NCI-H2196 treated with DMSO at 0.1 percent for 48 hours (cell line): Measurements from ENCODE around the gene TXNRD1.

Source experiments
- DNase-seq: peaks from one replicate; lab custom pipeline; 2025; ENCODE audit not compliant: unreplicated experiment; lab: John Stamatoyannopoulos, UW

Gene TXNRD1

DNA sequence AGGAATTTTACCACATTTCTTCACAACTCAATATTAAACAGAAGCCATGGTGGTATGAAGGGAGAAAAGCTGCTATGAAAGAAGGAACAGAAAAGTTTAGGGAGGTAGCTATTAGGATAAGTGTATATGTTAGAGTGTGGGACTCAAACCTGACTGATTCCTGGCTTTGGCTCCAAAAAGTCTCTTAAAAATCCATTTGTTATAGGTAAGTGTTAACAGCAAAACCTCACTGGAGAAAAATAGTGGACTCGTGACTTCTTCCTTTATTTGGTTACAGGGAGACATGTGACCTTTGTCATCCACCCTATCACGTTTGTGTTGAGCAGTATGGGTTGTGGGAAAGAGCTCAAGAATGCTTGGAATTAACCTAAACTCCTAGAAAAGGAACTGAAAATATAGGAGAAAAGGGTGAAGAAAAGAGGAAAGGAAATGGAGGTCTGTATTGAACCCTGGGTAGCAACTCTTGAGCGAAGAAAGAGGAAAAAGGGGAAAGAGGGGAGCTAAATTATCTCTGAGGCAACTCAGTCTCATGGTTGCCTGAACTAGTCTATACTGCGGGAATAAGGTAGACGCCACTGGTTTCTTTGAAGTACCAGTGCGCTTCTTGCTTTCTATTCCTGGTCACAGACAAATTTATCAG is 84.4 kb downstream of the TXNRD1 start:
- DNase-seq = no peak

DNA sequence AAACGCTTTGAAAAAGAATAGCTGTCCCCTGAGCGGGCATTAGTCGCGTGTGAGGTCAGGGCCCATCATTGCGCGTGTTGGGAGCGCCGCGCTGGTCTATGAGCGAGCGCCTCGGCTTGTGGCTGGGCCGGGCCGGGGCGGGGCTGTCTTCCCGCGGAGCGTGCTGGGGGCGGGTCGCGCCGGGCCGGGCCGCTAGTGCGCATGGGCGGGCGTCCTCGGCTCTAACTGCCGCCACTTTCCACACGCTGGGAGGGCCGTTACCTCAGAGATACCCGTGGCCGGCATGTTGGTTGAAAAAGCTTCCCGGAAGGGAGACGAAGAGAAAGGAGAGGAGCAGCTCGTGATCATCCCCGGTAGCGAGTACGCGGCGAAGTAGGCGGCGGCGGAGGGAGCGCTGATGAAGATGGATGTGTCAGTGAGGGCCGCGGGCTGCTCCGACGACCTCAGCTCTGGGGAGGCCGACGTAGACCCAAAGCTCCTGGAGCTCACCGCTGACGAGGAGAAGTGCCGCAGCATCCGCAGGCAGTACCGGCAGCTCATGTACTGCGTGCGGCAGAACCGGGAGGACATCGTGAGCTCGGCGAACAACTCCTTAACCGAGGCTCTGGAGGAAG is 88.1 kb downstream of the TXNRD1 start, which contains the start of gene EID3:
Gene EID3, plus strand, starts transcription at position 202 of the 614 bp plus-strand sequence. Its CDS starts 196 bp downstream, at position 398.
- no peak for DNase-seq

DNA sequence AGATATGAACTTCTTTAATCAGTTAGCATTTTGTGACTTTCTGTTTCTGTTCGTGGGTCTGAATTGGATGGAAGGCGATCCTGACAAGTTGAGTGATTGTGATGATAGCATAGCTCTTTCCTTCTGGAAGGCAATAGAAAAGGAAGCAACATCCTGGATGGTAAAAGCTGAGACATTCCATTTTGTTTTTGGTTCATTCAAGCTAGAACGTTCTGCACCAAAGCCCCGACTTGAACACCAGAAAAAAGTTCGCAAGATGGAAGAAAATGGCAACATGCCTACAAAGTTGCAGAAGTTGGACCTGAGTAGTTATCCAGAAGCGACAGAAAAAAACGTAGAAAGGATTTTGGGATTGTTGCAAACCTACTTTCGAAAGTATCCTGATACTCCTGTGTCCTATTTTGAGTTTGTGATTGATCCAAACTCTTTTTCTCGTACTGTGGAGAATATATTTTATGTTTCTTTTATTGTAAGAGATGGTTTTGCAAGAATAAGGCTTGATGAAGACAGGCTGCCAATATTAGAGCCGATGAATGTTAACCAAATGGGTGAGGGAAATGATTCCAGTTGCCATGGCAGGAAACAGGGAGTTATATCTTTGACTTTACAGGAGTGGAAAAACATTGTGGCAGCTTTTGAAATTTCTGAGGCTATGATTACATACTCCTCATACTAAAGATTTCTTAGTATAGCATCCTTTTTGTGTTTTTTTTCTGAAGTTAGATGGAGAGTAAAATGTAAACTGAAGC is 88.9 kb downstream of the TXNRD1 start:
- DNase-seq = no peak

DNA sequence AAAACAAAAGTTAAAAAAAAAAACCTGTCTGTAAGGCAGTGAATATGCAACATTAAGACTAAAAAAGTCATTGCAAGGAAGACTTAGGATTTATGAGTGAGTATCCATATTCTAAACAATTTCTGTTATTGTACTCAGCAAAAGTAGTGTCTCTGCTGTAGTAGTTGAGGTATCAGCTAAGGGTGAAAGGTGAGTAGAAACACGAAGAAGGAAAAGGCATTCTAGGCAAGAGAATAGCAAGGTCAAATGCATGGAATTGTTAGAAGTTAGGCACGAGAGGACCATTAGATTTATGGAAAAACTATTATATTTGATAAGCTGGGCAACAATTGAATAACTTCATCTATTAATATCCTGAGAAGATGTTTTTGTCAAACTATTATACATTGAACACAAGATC is 89.8 kb downstream of the TXNRD1 start:
- no peak for DNase-seq

DNA sequence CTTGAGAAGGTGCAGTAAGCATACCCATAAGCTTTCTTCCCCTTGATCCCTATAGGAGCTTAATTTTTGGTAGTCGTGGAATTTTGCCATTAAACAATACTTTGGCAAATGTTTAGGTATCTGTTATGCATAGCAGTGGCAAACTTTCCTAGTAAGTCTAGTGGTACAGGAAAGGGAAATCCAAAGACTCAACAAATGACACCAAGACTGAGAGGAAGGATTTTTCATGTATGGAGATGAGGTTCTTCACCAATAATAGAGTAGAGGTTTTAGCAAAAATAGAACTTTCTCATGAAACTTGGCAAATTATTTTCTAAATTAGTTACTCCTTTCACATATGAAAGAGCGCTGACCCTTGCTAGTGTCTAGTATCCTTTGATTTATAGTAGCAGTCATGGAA is 90.8 kb downstream of the TXNRD1 start:
- no peak for DNase-seq

DNA sequence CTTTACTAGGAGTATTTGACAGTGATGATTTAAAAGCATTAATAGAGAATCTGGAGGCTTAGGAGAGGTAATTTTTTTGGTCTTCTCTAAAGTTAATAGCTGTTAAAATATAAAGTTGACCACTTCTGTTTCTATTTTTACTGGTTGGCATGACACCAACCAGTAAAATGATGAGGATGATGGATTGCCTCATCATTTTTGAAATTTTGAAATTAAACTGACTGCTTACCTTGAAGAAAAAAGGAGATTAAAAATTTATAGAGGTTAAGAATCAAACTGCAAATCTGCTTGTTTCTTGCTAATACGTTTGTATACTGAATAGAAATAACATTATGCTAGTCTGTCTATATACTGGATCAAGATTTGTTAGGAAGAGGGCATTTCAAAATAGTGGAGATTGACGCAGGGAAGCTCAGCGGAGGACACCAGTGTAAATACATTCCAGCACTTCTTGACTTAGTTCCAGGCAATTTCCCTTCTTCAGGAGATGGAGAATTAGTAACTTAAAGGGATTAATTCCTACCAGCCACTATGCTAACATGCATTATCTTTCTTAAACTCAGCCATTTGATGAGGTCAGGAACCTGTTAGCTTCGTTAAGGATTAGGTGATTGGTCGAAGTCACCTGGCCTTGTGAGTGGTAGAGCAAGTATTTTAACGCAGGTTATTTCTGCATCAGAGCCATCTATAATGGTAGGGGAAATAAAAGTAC is 91.5 kb downstream of the TXNRD1 start:
- no peak for DNase-seq

DNA sequence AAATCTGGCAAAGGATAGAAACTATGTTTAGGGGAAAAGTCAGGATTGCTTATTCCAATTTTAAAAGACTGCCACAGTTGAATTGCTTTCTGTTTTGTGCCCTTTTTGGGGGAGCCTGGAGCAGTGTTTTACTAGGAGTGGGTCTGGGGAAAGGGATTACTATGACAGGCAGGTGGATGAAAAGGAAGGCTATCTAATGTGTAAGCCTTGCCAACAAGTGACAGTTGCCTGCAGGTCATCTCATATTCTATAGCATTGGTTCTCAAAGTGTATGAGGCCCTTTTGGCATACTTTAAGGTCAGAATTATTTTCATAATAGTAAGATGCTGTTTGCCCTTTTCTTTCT is 92.0 kb downstream of the TXNRD1 start:
- DNase-seq = no peak

DNA sequence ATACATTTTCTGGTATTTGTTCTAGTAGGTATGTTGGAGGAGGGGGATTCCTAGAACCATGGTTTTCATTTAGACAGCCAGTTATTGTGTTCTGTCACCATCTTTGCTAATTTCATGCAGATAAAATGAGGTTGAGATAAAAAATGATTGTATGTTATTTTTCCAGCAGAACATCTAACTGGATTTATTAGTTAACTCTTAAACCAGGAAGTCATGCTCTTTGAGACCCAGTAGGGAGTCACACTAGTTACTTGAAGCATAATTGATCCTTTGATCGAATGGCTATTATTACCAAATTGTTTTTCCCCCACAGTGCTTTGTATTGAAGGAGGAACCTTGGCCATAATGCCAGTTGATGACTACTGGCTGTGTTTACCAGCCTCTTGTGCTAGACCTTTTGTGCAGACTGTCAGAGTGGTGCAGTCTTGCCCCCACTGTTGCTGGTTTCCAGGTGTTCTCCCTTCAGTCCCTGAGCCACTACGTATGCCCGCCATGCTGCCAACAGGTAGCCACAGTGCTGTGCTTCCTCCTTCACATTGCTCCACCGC is 93.9 kb downstream of the TXNRD1 start:
- no peak for DNase-seq

DNA sequence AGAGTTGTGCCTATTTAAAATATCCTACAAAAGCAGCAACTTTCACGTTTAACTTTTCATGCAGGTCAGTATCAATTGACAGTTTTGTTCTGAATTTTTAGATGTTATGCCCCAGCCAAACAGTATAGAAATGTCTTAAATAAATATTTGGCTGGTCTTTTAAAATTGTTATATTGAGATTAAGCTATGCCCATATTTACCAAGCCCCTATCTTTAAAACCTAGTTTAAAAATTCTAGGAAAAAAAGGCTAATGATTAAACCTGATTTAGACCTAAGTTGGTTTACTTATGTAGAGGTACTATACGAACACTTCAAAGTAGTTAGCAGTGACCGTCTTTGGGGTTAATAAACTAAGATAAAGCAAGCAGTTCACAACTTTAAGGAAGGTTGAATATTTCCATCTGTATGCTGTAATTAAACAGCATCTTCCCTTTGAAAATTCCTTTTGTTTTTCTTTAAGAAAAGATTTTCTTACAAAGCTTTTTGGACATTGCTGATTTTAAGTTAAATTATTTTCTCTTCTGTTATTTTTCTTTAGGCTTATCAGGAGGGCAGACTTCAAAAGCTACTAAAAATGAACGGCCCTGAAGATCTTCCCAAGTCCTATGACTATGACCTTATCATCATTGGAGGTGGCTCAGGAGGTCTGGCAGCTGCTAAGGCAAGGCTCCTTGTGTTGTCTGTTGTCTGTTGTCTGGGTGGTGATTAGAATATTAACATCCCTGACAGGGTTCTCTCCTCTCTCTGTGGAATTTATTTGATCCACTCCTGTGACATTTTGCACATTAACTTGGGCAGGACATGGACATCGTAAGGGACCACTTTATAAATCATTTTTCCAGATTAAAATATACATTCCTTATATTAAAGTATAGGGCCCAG is 95.4 kb downstream of the TXNRD1 start:
- DNase-seq = no peak

DNA sequence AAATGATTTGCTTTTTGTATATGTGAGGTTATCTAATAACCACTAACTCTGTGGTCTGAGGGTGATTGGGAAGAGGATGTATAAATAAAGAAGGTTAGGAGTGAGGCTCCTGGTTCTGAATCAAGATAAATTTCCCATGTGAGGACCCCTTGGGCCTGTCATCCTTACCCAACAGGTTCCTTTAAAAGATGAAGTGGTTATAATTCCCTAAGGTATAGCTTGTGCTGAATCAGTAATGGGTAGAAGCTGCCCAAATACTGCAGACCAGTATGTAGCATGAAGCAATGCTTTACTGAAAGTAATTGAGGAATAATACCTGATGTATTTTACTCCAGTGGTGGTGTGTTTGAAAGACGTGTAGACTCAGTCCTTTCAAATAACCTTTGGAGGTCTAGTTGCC is 96.6 kb downstream of the TXNRD1 start:
- DNase-seq = no peak

DNA sequence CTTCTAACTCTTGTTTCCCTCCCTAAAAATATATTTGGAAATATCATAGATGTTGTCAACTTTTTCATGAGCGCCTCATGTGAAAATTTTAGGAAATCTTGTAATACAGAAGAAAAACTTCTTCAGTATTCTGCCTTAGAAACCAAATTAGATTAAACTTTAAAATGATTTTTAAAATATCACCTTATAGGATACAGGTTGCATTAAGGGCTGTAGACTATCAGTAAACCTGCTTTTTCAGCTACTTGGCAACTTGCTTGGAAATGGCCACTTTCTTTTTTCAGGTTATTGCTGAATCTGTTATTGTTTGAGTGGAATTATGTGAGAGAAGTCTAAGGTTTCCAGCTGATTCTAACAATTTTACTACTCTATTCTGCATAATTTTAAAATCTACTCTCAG is 97.1 kb downstream of the TXNRD1 start:
- no peak for DNase-seq

DNA sequence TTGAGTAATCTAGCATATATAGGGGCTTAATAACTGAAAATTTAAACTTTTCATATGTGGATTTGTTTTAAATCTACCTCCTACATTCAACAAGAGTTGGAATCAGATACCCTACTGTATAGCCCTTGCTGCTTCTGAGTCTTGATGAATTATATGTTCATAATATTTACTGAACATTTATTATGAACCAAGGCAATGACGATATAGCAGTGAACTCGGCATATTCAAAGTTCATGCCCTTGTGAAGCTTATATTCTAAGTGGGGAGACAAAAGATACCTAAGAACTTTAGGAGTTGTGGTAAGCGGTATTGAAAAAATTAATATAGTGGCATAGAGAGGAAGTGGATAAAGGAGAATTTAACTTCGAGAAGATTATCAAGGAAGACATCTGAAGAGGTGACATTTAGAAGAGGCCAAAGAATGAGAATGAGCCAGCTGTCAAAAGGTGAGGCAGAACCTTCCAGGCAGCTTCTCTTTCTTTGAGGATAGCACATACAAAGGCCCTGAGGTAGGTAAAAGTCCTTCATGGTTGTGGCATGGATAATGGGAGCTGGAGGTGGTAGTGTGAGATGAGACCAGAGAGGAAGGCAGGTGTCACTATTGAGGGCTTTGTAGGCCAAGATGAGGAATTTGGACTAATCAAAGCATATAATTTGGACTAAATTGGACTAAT is 98.1 kb downstream of the TXNRD1 start:
- no peak for DNase-seq

DNA sequence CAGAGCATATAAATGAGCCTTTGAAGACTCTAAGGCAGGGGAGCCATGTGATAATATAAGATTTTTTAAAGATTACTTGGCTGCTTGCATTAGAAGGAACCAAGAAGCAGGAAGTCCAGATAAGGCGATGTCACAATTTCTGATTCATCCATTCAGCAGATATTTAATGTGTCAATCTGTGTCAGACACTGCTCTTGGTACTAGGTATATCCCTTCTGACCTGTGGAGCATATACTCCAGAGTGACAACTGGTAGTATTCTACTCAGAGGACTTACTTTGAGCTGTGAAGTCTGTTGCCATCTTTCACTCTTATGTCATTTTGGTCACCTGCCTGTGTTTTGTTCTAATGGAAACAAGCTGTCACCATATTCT is 98.6 kb downstream of the TXNRD1 start:
- no peak for DNase-seq

DNA sequence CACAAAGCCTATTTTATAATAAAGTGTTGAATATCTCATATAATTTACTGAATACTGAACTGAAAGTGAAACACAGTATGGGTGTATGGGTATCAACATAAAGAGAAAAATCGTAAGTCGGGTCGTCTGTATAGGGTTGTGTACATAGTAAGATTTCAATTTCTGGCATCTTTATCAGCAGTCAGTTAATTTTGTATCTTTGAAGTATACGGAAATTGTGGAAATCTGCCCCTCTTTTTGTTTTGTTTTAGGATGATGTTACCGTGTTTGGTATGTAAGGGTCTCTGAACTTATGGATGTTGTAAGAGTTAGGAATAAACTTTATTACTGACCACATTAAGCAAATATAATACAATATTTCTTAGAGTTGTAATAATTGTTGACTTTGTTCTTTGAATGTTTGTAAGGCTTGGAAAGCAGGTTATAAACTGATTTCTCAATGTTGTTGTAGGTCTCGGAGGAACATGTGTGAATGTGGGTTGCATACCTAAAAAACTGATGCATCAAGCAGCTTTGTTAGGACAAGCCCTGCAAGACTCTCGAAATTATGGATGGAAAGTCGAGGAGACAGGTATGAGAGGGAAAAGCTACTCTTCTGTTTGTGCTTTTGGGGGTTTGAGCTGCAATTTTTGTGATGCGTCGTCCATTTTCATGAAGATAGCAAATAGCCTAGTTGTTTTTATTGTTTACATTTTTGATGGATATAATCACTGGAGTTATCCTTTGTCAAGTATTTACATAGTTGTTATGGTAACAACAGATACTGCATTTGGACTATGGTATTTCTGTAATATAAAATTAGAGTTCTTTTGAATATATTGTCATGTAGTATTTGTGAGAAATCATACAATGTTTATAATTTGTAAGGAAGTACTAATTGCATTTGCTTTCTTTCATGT is 100.0 kb downstream of the TXNRD1 start:
- DNase-seq = no peak

DNA sequence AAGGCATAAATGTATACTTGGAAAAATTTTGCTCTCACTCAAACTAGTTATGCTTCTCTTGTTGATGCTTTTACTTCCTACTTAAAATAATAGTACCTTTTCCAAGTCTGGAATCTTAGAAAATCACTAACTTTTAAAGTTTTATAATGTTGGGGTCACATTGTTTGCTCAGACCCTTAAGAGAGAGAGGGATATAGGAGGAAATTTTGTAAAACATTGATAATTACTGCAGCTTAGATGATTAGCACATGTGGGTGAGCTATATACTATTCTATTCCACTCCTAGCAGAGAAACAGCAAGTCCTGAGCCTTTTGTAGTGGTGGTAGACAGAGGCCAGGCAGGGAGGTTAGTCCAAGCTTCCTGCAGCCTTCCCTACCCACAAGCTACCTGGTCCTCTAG is 101.4 kb downstream of the TXNRD1 start:
- no peak for DNase-seq

DNA sequence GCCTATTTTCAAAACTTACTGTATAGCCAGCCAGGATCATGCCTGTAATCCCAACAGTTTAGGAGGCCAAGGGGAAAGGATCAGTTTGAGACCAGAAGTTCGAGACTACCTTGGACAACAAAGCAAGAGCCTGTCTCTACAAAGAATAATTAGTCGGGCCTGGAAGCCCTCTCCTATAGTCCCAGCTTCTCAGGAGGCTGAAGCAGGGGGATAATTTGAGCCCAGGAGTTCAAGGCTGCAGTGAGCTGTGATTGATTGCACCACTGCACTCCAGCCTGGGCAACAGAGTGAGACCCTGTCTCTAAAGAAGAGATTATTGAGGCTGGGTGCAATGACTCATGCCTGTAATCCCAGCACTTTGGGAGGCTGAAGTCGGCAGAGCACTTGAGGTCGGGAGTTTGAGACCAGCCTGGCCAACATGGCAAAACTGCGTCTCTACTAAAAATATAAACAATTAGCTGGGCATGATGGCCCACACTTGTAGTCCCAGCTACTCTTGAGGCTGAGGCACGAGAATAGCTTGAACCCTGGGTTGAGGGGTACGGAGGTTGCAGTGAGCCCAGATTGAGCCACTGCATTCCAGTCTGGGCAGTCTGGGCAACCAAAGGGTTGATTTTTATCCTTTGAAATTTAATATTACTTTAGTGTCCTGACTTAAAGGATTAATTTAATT is 102.1 kb downstream of the TXNRD1 start:
- DNase-seq = no peak

DNA sequence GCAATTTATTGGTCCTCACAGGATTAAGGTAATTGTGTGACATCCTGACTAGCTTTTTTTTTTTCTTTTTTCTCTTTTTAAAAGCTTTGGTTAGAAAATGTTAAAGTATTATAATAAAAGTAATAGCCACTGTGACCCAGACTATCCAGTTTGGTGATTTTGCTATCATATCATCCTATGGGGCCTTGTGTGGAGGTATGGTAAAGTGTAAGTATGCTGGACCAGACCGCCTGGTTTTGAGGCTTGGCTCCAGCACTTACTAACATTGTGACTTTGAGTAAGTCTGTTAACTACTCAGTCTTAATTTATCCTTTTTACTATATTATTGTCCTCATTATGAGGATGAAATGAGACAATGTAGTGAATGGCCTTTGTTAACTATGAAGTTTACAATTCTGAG is 103.4 kb downstream of the TXNRD1 start:
- no peak for DNase-seq

DNA sequence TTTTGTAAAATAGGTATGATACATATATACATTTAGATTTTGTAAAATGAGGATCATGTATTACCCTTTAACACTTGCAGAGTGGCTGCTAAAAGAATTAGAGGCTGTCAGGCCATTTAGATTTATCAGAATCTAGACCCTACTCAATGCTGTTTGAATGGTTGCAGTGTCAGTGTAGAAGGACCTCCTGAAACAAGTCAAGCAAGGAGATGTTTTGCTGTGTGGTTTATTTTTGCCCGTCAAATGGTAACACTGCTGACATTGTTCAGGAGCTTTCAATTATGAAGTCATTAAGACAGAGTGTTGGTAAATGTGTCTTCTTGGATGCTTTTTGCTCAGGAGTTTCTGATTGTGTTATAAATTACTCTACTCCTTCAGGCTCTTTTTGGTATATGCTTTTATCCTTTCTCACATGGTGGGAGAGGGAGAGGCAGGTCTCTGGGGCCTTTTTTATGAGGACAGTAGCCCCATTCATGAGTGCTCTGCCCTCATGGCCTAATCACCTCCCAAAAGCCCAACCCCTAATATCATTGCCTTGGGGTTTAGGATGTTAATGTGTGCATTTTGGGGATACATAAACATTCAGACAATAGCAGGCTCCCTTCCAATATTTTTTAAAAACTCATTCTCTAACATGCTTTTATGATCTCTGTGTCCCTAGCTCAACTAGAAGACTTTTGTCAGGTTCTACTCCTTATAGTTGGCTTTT is 104.5 kb downstream of the TXNRD1 start:
- no peak for DNase-seq
